ENCODE data around the gene DOCK8.
"Not testable (repeated sequence)": the region's sequence is repeated elsewhere in the genome, so short reads cannot be mapped to it uniquely, and the experiment has no call there.

The DOCK8 gene

DNA sequence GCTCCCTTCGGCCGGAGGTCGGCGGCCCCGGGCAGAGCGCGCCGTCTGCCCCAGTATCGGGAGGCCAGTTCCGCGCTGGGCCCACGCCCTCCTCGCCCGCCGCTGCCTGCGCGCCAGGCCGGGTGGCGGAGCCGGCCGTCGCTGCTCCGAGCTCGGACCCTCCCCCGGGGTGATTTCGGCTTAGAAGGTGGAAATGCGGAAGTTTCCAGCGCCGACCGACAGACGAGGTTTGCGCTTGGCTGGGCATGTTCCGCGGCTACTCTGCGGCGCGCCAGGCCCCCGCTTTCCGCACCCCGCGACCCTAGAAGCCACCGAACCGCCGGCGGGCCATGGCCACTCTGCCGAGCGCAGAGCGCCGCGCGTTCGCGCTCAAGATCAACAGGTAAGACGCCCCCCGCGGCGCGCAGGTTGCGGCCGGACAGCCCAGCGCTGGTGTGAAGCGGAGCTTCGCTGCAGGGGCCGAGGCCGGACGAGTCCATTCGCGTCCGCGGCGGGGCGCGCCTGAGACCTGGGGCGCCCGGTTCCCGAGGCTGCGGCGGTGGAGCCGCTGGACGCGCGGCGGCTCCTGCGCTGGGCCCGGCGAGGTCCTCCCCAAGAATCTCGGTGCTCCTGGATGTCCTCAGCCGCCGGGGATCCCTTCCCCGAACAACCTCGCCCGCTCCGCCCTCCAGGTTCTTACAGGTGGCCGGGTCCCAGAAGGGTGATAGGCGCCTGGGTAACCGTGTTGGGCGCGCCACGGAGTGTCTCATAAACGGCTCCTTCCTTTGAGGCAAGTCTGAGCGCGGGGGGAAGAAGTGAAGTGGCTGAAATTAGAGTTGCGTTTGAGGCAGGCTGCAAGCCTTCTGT is at the start of gene DOCK8:
TSS of gene DOCK8 (plus strand) at position 218 of the 846 bp plus-strand sequence. CDS start at position 330, 112 bp downstream.
- peak; percentile 47 for DNase-seq (ENCODE audit: low read depth)

DNA sequence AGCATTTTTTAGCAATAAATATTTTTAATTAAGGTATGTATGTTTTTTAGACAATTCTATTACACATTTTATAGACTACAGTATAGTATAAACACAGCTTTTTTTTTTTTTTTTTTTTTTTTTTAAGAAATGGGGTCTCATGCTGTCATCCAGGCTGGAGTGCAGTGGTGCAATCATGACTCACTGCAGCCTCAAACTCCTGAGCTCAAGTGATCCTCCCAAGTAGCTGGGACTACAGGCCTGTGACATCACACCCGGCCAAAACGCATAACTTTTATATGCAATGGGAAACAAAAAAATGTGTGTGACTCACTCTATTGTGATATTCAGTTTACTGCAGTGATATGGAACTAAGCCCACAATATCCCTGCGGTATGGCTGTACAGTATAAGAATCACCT is 44.9 kb upstream of the DOCK8 start:
- not testable (repeated sequence) for DNase-seq (ENCODE audit: low read depth)

DNA sequence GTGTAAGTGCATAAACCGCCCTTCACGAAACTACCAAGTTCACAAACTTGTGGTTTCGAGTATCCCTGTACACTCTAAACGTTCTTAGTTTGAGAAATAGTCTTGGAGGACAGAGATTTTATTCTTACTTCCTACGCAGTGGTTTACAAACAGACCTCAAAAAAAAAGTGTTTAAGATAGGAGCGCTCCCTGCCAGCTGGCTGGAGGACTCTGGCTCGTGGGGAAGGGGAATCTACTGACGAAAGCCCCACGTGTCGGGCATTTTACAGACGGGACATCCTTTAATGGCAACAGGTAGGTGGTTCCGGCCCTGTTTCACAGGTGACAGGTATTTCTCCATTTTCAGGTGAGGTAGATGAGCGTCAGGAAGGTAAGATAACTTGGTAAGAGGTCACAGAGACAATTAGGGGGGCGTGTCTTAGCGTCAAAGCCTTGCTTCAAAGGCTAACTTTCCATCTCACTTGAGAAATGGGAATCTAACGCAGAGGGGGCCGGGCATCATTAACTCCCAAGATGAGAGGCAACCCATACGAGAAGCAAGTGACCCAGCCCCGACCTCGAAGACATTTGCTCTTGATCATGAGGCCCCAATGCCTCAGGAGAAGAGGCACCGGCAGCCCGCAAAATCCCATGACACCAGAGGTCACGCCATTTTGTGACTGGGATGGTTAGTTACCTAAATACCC is 36.4 kb upstream of the DOCK8 start:
- DNase-seq (ENCODE audit: low read depth), result not testable (repeated sequence)

GRCh38 chr9:178970-179383 is 35.7 kb upstream of the DOCK8 start, which contains the start of gene ZNG1A:
Gene ZNG1A, minus strand, starts transcription at chr9:179056. Its CDS starts 87 bp downstream, at chr9:178969.
- peak; percentile 70 for DNase-seq (ENCODE audit: low read depth)

- DNase-seq (ENCODE audit: low read depth), result not testable (repeated sequence)
These were observed 15.1 kb upstream of the DOCK8 start for GRCh38 chr9:199601-200000.

DNA sequence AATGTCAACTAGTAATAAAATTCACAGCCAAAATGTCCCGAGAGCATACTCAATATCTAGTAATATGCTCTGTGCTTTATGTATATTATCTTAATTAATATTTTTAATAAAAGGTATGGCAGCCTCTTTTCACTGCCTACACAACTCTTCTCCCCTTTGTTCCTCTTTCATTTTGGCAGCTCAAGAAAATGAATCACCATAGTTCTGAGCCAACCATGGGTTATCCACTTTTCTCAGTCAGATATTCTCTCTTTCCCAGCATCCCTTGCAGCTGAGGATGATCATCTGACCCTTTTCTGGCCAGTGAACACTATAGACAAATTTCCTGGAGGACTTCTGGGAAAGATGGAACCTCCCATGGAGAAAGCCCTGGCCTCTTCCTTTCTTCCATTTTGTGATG is 8.2 kb upstream of the DOCK8 start:
- no peak for DNase-seq (ENCODE audit: low read depth)

DNA sequence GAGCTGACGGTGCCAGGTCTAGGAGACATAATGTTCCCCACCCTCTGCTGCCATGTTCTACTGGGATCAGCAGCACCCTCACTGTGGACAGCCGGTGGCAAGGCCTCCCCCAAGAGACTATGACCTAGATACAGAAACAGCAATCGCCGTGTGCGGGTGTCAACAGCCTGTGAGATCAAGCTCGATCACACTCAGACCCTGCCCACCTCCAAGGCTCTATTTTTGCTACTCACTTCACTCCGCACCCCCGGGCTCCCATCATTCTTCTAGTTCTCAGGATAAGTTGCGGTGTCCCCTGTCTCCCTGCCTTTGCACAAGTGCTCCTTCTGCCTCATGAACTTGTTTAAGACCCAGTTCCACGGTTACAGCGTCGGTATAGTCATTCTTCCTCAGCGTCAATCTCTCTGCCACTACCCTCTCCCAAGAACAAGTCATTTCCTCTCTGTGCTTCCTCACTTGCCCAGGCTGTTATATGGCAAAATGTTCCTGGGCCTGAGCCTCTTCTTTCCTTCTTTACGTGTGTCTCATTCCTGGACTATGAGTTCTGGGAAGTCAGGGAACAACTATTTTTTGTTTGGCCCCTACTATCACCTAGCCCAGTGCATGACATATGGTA is 5.4 kb upstream of the DOCK8 start:
- DNase-seq (ENCODE audit: low read depth), result no peak

DNA sequence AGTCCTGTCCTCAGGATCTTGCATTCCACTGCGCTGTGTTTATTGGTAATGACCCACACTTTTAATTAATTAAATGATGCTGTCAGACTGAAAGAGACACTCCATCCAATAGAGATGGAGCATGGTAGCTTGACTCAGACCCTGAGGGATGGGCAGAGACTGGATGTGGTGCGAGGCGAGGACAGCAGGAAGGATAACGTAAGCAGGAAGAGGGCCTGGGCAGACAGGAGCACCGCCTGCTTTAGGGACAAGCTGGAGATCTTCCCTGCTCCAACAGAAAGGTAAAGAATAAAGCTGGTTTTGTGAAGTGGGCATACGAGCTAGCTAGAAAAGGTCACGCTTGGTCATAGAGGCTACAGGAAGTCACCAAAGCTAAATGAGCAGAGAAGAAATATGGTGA is 3.6 kb upstream of the DOCK8 start:
- DNase-seq (ENCODE audit: low read depth), result no peak

DNA sequence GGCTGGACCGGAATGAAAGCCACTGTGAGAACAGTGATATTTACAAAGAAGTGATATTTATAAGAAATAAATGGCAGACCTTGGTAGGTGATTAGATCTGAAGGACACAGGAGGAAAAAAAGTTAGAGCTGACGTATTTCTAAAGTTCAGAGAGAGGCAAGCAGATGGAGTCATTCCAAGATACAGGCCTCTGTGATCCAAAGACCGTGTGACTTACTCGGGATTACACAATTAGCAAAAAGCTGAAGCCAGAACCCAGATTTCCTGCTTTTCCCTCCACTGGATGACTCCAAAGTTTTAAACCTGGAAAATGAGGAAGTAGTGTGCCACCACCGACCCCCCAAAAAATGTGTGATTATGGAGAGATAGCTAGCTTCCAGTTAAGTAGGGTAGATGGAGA is 3.1 kb upstream of the DOCK8 start:
- no peak for DNase-seq (ENCODE audit: low read depth)

DNA sequence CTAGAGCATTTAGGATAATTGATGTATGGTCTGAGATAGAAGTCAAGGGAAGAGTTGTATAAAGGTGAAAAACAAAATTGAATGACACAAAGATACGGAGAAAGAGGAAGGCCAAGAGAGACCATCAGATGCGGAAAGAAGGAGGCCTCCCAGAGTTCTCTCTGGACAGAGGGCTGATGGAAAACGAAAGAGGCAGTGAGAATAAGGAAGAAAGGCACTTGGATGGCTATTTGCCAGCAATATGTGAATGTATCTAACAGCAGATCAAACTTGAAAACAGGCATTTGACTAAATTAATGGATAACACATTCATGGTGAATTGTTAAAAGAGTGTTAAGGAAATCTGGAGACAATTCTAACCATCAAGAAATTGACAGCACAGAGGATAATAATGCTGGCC is 2.4 kb upstream of the DOCK8 start:
- DNase-seq (ENCODE audit: low read depth), result no peak

DNA sequence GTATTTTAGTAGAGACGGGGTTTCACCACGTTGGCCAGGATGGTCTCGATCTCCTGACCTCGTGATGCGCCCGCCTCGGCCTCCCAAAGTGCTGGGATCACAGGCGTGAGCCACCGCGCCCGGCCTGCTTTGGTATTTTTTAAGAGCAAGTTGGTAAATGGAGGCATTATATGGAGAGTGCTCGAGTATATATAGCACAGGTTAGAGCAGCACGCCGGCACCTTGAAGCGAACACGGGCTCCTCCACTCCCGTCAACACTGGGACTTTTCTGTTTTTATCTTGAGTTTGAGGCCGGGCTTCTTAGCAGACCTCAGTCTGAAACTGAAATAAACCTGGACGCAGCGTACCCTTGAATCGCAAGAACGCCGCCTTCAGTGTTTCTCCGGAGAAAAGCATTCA is 764 bp upstream of the DOCK8 start:
- DNase-seq (ENCODE audit: low read depth), result not testable (repeated sequence)

DNA sequence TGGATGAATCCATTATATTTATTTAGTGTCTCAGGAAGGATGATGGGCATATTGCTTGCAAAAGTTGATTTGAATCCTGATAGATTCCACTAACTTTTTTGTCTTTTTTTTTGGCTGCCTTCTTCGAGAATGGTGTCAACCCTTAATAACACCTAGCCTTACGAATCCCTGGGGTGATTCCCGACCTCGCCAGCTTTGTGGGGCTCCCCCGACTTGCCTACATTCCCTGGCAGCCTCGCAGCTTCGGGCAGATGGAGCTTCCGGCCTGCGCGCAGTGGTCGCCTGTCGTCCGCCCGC is 366 bp upstream of the DOCK8 start:
- no peak for DNase-seq (ENCODE audit: low read depth)

DNA sequence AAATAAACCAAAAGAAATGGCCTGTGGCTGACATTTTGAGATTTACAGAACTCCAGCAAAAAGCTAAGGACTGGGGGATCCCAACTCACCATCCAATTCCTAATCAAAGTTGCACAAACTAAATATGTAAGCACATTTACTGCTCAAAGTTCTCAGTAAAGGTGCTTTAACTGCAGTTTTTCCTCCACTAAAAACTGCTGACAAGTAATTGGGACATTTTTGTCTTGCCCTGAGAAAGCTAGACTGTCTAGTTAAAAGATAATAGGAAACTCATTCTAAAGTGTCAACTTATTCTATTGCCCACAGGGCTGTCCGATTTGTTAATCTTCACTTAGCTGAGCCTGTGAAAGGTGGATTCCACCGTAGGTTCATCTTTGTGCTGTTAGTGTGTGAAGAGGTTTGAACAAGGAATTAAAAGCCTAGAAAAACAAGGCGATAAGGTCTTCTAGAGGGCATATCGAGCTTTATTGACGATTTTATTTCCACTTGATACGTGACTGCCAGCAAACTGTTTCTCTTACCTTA is 1.0 kb downstream of the DOCK8 start:
- DNase-seq (ENCODE audit: low read depth), result no peak

GRCh38 chr9:216866-217265 is 2.2 kb downstream of the DOCK8 start:
- DNase-seq (ENCODE audit: low read depth), result no peak

DNA sequence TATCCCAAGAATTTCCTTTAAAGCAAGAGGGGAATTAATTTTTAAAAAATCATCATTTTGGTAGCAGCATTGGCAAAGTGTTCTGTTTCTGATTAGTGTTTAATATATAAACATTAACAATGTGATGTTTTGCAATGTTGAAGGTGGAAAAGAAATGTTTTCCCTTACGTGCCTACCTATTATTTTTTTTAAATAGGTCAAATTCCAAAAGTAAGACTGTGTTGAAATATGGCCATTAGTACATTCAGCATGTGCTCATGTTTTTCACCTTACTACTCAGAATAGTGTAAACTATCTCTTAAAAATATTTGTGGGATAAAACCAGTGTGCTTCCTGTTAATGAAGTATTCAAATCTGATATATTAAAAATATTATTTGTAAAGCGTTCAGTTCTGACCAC is 3.3 kb downstream of the DOCK8 start:
- DNase-seq (ENCODE audit: low read depth), result no peak

GRCh38 chr9:219036-219435 is 4.4 kb downstream of the DOCK8 start:
- DNase-seq (ENCODE audit: low read depth), result not testable (repeated sequence)

- no peak for DNase-seq (ENCODE audit: low read depth)
These were observed 5.2 kb downstream of the DOCK8 start for GRCh38 chr9:219670-220365.

DNA sequence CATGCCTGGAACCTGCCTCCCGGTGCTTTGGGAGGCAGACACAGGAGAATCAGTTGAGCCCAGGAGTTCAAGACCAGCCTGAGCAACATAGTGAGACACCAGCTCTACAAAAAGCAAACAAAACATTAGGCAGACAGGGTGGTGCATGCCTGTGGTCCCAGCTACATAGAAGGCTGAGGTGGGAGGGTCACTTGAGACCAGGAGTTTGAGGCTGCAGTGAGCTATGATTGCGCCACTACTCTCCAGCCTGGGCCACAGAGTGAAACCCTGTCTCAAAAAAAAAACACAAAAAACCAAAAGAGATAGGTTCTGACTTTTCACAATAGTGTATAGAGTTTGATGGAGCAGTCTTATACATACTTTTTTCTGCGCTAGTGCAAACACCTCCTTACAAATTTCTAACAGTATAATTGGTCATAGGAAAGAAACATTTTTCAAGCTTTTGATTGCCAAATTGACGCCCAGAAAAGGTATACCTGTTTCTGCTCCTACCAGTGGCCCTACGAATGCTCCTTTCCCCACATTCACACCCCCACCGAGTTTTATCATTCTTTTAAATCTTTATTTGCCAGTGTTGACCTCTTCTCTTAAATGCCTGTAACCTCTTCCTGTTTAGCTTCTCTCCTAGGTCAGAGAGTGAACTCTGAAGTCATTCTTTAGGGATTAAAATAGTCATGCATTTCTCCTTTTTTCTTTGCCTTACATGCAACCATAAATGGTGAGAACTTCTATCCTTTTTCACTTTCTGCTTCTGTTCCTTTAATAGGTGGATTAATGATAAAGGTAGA is 7.5 kb downstream of the DOCK8 start:
- no peak for DNase-seq (ENCODE audit: low read depth)

DNA sequence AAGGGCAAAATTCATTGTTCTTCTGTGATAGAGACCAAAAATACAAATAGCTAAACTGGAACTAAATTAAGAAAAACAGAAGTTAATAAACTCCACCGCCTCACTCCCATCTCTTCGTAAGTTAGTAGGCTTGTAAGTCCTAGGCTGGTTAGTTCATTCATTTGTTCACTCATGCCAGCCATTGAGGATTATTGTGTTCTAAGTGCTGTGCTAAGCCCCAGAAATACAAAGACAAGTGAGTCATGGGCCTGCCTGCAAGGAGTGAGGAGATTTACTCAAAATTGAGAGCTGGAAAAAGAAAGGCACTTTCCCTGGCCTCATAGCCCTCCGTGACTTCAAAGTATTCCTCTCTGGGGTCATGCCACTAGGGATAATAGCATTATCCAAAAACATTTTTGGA is 8.5 kb downstream of the DOCK8 start:
- no peak for DNase-seq (ENCODE audit: low read depth)

DNA sequence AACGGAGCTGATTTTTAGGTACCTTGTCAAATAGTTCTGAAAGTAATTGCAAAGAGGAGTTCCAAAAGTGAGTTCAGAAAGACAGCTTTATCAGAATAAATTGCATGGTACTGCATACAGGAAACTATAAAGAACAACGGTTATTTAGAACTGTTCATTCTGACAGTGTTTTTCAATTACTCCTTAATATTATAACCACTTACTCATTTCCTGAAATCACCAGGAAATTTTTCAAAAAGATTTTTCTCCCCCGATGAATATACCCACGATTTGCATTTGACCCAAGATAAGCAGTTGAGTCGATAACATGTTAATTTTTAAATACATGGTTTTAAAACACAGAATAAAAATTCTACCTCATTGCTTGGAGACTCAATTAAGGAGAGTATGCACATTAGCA is 9.4 kb downstream of the DOCK8 start:
- no peak for DNase-seq (ENCODE audit: low read depth)

Measured in activated T-helper 9 cell treated with anti-CD3 and anti-CD28 coated beads, Interleukin-2, amount 50 U/mL, for 16 hours (primary cell).